Measurements from ENCODE around the gene RFX8. TPM values are rescaled to one million over a fixed set of nuclear protein-coding genes. Genes with fewer than 3 reads are reported as not detected.

RFX8 gene
- total and polyA plus RNA-seq, 2 of the 13 experiments (the other 11 are each of a cell fraction or from before 2014, with no cell fraction given): not detected

- no peak for TF ChIP-seq ZNF407 (CRISPR knock-in tag; IDR thresholded peaks at IDR 0.05; ENCODE audit: not compliant biosample characterization)
- no peak for TF ChIP-seq EP300 (IDR thresholded peaks at IDR 0.05; ENCODE audit: low read depth in 2 of 2, low read length in 2 of 2)
- TF ChIP-seq EP300 (CRISPR knock-in tag; IDR thresholded peaks at IDR 0.05; ENCODE audit: borderline replicate concordance): no peak
- no peak for TF ChIP-seq RARA (CRISPR knock-in tag; IDR thresholded peaks at IDR 0.05)
- no peak for TF ChIP-seq ZNF724P (CRISPR knock-in tag; IDR thresholded peaks at IDR 0.05; ENCODE audit: borderline replicate concordance)
- no peak for TF ChIP-seq ZFP90 (CRISPR knock-in tag; IDR thresholded peaks at IDR 0.05; ENCODE audit: borderline replicate concordance)
Measured at GRCh38 chr2:101386599-101387150, 88.2 kb downstream of the RFX8 start (continued).
